GM18502 (cell line): Measurements from ENCODE around the gene HTR3E.
"Not testable (repeated sequence)": the region's sequence is repeated elsewhere in the genome, so short reads cannot be mapped to it uniquely, and the experiment has no call there.

Experiments used
- ATAC-seq: cut with Tn5 transposase; IDR thresholded peaks from one replicate; pipeline ENCODE4 v1.9.1; 2021; ENCODE audit warnings: mild to moderate bottlenecking; ENCODE audit not compliant: unreplicated experiment, poor library complexity

The HTR3E gene

GRCh38 chr3:184096811-184097383 is at the start of gene HTR3E:
Gene HTR3E, plus strand, starts transcription at chr3:184097064. Its CDS starts 466 bp downstream, at chr3:184097530.
- ATAC-seq: no peak

GRCh38 chr3:184050217-184050847 is 46.5 kb upstream of the HTR3E start:
- ATAC-seq: no peak

- ATAC-seq: no peak
These were observed 44.1 kb upstream of the HTR3E start, which contains the start of gene HTR3C for GRCh38 chr3:184052767-184053166. Gene HTR3C, plus strand, starts transcription at chr3:184053047. Its CDS starts 34 bp downstream, at chr3:184053081.

GRCh38 chr3:184058029-184058428 is 38.8 kb upstream of the HTR3E start:
- ATAC-seq: no peak

GRCh38 chr3:184059424-184059823 is 37.4 kb upstream of the HTR3E start:
- ATAC-seq: no peak

GRCh38 chr3:184062637-184063036 is 34.2 kb upstream of the HTR3E start:
- no peak for ATAC-seq

GRCh38 chr3:184066211-184066610 is 30.7 kb upstream of the HTR3E start:
- no peak for ATAC-seq

GRCh38 chr3:184067573-184068055 is 29.2 kb upstream of the HTR3E start:
- ATAC-seq: no peak

GRCh38 chr3:184068344-184068743 is 28.5 kb upstream of the HTR3E start:
- no peak for ATAC-seq

GRCh38 chr3:184071142-184071541 is 25.7 kb upstream of the HTR3E start:
- ATAC-seq: not testable (repeated sequence)

- ATAC-seq: no peak
These were observed 23.2 kb upstream of the HTR3E start for GRCh38 chr3:184073621-184074020.

- ATAC-seq: no peak
These were observed 21.0 kb upstream of the HTR3E start for GRCh38 chr3:184075901-184076300.

- ATAC-seq: no peak
These were observed 19.0 kb upstream of the HTR3E start for GRCh38 chr3:184077881-184078280.

- ATAC-seq: no peak
These were observed 18.0 kb upstream of the HTR3E start for GRCh38 chr3:184078851-184079250.

- ATAC-seq: no peak
These were observed 15.6 kb upstream of the HTR3E start for GRCh38 chr3:184081116-184081830.

- no peak for ATAC-seq
These were observed 14.8 kb upstream of the HTR3E start for GRCh38 chr3:184082034-184082433.

- no peak for ATAC-seq
These were observed 14.4 kb upstream of the HTR3E start for GRCh38 chr3:184082465-184082864.

- ATAC-seq: no peak
These were observed 11.4 kb upstream of the HTR3E start for GRCh38 chr3:184085389-184085852.

GRCh38 chr3:184092199-184092598 is 4.7 kb upstream of the HTR3E start:
- no peak for ATAC-seq

GRCh38 chr3:184097556-184097955 is 692 bp downstream of the HTR3E start:
- ATAC-seq: no peak
